Omental fat pad (tissue), 4 donors: ENCODE data around the gene DAG1. TPM values are rescaled to one million over a fixed set of nuclear protein-coding genes. Genes with fewer than 3 reads are reported as not detected.

ENCODE experiments used
- ATAC-seq: fragments of 150-250 bp; one replicate; pipeline ENCODE4 v1.9.1; 2016; ENCODE audit warnings: mild to moderate bottlenecking, moderate library complexity; ENCODE audit not compliant: low FRiP score
- DNase-seq: peaks from one replicate; pipeline ENCODE4 v3.0.0-alpha.2; 2019; ENCODE audit warnings: low spot score
- CTCF ChIP-seq, 3 donors: fragments of 450-650 bp; IDR thresholded peaks; one replicate each; pipeline ENCODE4 v1.5.1; 2016 to 2017; ENCODE audit warnings: antibody characterized with exemption in 3 of 3, mild to moderate bottlenecking in 3 of 3, moderate library complexity in 2 of 3
- total RNA-seq, 4 donors: library from RNA; depleted of rRNA; stranded (reverse); fragments of >200 nt; gene quantifications; one replicate each; pipeline ENCODE4 v1.1.0, GENCODE V29; 2016

The DAG1 gene
- total RNA-seq, 4 donors from 2014 or later, result 37.8 to 65.0 (median 44.4) TPM

GRCh38 chr3:49512781-49513355, 42.8 kb downstream of the DAG1 start:
- DNase-seq (no peak), ATAC-seq (no peak)
- no peak for TF ChIP-seq CTCF (IDR thresholded peaks at IDR 0.05)

- no peak for TF ChIP-seq CTCF (IDR thresholded peaks at IDR 0.05)
- no peak for DNase-seq
- ATAC-seq, result no peak
These were observed 43.5 kb downstream of the DAG1 start for GRCh38 chr3:49513494-49514124.

- no peak for ATAC-seq
- TF ChIP-seq CTCF (IDR thresholded peaks at IDR 0.05), result no peak
- no peak for DNase-seq
These were observed 47.9 kb downstream of the DAG1 start for GRCh38 chr3:49518016-49518415.

- ATAC-seq, result no peak
- TF ChIP-seq CTCF (IDR thresholded peaks at IDR 0.05), result no peak
- no peak for DNase-seq
These were observed 48.4 kb downstream of the DAG1 start for GRCh38 chr3:49518441-49518840.

- no peak for TF ChIP-seq CTCF (IDR thresholded peaks at IDR 0.05)
- ATAC-seq, result no peak
- no peak for DNase-seq
These were observed 49.2 kb downstream of the DAG1 start for GRCh38 chr3:49519296-49519695.

GRCh38 chr3:49519916-49520385, 49.9 kb downstream of the DAG1 start:
- TF ChIP-seq CTCF (IDR thresholded peaks at IDR 0.05), result no peak
- no peak for DNase-seq
- ATAC-seq, result no peak
